ENCODE data around the gene ALG10.
"Not testable (repeated sequence)": the region's sequence is repeated elsewhere in the genome, so short reads cannot be mapped to it uniquely, and the experiment has no call there.

The ALG10 gene

GRCh38 chr12:34022079-34022830, at the start of gene ALG10:
Gene ALG10, plus strand, starts transcription at chr12:34022496. Its CDS starts 104 bp downstream, at chr12:34022600.
- H3K27me3 Mint-ChIP-seq: no peaks in the 10 kb centered on the region
- H3K9me3 Mint-ChIP-seq: no peaks in the 10 kb centered on the region
- intact Hi-C loops (cut with micrococcal nuclease): loop anchor here (1.0 kb wide), 1 partner anchor 1266 kb away; no protein-coding TSS in a partner anchor
- H3K4me3 Mint-ChIP-seq: peak within 1 kb of the TSS; percentile 92
- H3K27ac Mint-ChIP-seq: peak within 1 kb of the TSS; percentile 93
- peaks cover 20% of the 10 kb centered on the region for H3K36me3 Mint-ChIP-seq (ENCODE audit: low read depth)
- peaks cover 19% of the 10 kb centered on the region for H3K4me1 Mint-ChIP-seq (ENCODE audit: low read depth)

- H3K4me3 Mint-ChIP-seq; H3K36me3 Mint-ChIP-seq (ENCODE audit: low read depth); H3K27ac Mint-ChIP-seq; H3K4me1 Mint-ChIP-seq (ENCODE audit: low read depth); intact Hi-C loops (cut with micrococcal nuclease); H3K27me3 Mint-ChIP-seq: not testable (repeated sequence)
- H3K9me3 Mint-ChIP-seq: peaks cover 17% of the 10 kb centered on the region
Observed at GRCh38 chr12:33972884-33973283, 49.4 kb upstream of the ALG10 start.

- Mint-ChIP-seq H3K27ac (no peak overlapping the region), H3K4me1 (ENCODE audit: low read depth) (no peaks in the 10 kb centered on the region), H3K27me3 (no peaks in the 10 kb centered on the region), H3K9me3 (peaks cover 17% of the 10 kb centered on the region), H3K4me3 (no peak overlapping the region), H3K36me3 (ENCODE audit: low read depth) (no peaks in the 10 kb centered on the region)
- intact Hi-C loops (cut with micrococcal nuclease): no loop called here
Observed at GRCh38 chr12:33977887-33978286, 44.4 kb upstream of the ALG10 start.

- Mint-ChIP-seq H3K4me3 (no peak overlapping the region), H3K27ac (no peak overlapping the region), H3K9me3 (peaks cover 11% of the 10 kb centered on the region), H3K27me3 (peaks cover 1% of the 10 kb centered on the region), H3K36me3 (ENCODE audit: low read depth) (no peaks in the 10 kb centered on the region), H3K4me1 (ENCODE audit: low read depth) (no peaks in the 10 kb centered on the region)
- intact Hi-C loops (cut with micrococcal nuclease): no loop called here
Observed at GRCh38 chr12:33988197-33988805, 34.0 kb upstream of the ALG10 start.

- intact Hi-C loops (cut with micrococcal nuclease): no loop called here
- Mint-ChIP-seq H3K27me3 (peaks cover 1% of the 10 kb centered on the region), H3K4me1 (ENCODE audit: low read depth) (no peaks in the 10 kb centered on the region), H3K27ac (no peak overlapping the region), H3K36me3 (ENCODE audit: low read depth) (no peaks in the 10 kb centered on the region), H3K9me3 (peaks cover 11% of the 10 kb centered on the region), H3K4me3 (no peak overlapping the region)
Observed at GRCh38 chr12:33988913-33989312, 33.4 kb upstream of the ALG10 start.

GRCh38 chr12:33994857-33995808, 27.2 kb upstream of the ALG10 start:
- Mint-ChIP-seq H3K4me3 (no peak overlapping the region), H3K4me1 (ENCODE audit: low read depth) (no peaks in the 10 kb centered on the region), H3K9me3 (peaks cover 7% of the 10 kb centered on the region), H3K27me3 (peaks cover 1% of the 10 kb centered on the region), H3K36me3 (ENCODE audit: low read depth) (no peaks in the 10 kb centered on the region), H3K27ac (no peak overlapping the region)
- intact Hi-C loops (cut with micrococcal nuclease): no loop called here

GRCh38 chr12:34008835-34009234, 13.5 kb upstream of the ALG10 start:
- H3K4me1 Mint-ChIP-seq (ENCODE audit: low read depth); H3K36me3 Mint-ChIP-seq (ENCODE audit: low read depth); H3K27ac Mint-ChIP-seq; H3K9me3 Mint-ChIP-seq; H3K27me3 Mint-ChIP-seq; H3K4me3 Mint-ChIP-seq; intact Hi-C loops (cut with micrococcal nuclease): not testable (repeated sequence)

- H3K4me1 Mint-ChIP-seq (ENCODE audit: low read depth): peaks cover 7% of the 10 kb centered on the region
- intact Hi-C loops (cut with micrococcal nuclease): no loop called here
- no peaks in the 10 kb centered on the region for H3K9me3 Mint-ChIP-seq
- no peaks in the 10 kb centered on the region for H3K27me3 Mint-ChIP-seq
- H3K36me3 Mint-ChIP-seq (ENCODE audit: low read depth): no peaks in the 10 kb centered on the region
- H3K27ac Mint-ChIP-seq: no peak overlapping the region
- no peak overlapping the region for H3K4me3 Mint-ChIP-seq
Observed at GRCh38 chr12:34016361-34016760, 5.9 kb upstream of the ALG10 start.

GRCh38 chr12:34021071-34021470, 1.2 kb upstream of the ALG10 start:
- no peak overlapping the region for H3K4me3 Mint-ChIP-seq

GRCh38 chr12:34027661-34028060, 5.4 kb downstream of the ALG10 start:
- H3K9me3 Mint-ChIP-seq; H3K4me1 Mint-ChIP-seq (ENCODE audit: low read depth); intact Hi-C loops (cut with micrococcal nuclease); H3K27ac Mint-ChIP-seq; H3K27me3 Mint-ChIP-seq; H3K4me3 Mint-ChIP-seq: not testable (repeated sequence)
- H3K36me3 Mint-ChIP-seq (ENCODE audit: low read depth): peaks cover 16% of the 10 kb centered on the region

More at GRCh38 chr12:34021071-34021470, 1.2 kb upstream of the ALG10 start:
- Mint-ChIP-seq H3K27me3 (no peaks in the 10 kb centered on the region), H3K4me1 (ENCODE audit: low read depth) (peaks cover 19% of the 10 kb centered on the region), H3K27ac (no peak overlapping the region), H3K9me3 (no peaks in the 10 kb centered on the region), H3K36me3 (ENCODE audit: low read depth) (peaks cover 14% of the 10 kb centered on the region)
- intact Hi-C loops (cut with micrococcal nuclease): no loop called here

- peaks cover 7% of the 10 kb centered on the region for H3K36me3 Mint-ChIP-seq (ENCODE audit: low read depth)
- intact Hi-C loops (cut with micrococcal nuclease): loop anchor here (10.0 kb wide), 1 partner anchor 594 kb away; no protein-coding TSS in a partner anchor
- no peaks in the 10 kb centered on the region for H3K9me3 Mint-ChIP-seq
- H3K4me1 Mint-ChIP-seq (ENCODE audit: low read depth): peaks cover 1% of the 10 kb centered on the region
- no peaks in the 10 kb centered on the region for H3K27me3 Mint-ChIP-seq
- no peak overlapping the region for H3K4me3 Mint-ChIP-seq
- H3K27ac Mint-ChIP-seq: no peak overlapping the region
Observed at GRCh38 chr12:34030591-34030990, 8.3 kb downstream of the ALG10 start.

- no peaks in the 10 kb centered on the region for H3K36me3 Mint-ChIP-seq (ENCODE audit: low read depth)
- H3K27me3 Mint-ChIP-seq: no peaks in the 10 kb centered on the region
- H3K27ac Mint-ChIP-seq: no peak overlapping the region
- intact Hi-C loops (cut with micrococcal nuclease): loop anchor here (10.0 kb wide), 1 partner anchor 591 kb away; no protein-coding TSS in a partner anchor
- peaks cover 21% of the 10 kb centered on the region for H3K4me1 Mint-ChIP-seq (ENCODE audit: low read depth)
- H3K9me3 Mint-ChIP-seq: no peaks in the 10 kb centered on the region
- no peak overlapping the region for H3K4me3 Mint-ChIP-seq
Observed at GRCh38 chr12:34033628-34034296, 11.5 kb downstream of the ALG10 start.

GRCh38 chr12:34038357-34038756, 16.1 kb downstream of the ALG10 start:
- H3K36me3 Mint-ChIP-seq (ENCODE audit: low read depth); H3K9me3 Mint-ChIP-seq; H3K27me3 Mint-ChIP-seq; H3K27ac Mint-ChIP-seq; H3K4me3 Mint-ChIP-seq: not testable (repeated sequence)
- peaks cover 21% of the 10 kb centered on the region for H3K4me1 Mint-ChIP-seq (ENCODE audit: low read depth)
- intact Hi-C loops (cut with micrococcal nuclease): loop anchor here (10.0 kb wide), 1 partner anchor 586 kb away; no protein-coding TSS in a partner anchor
